H1 (cell line): ENCODE results near the gene BIRC2. TPM values are rescaled to one million over a fixed set of nuclear protein-coding genes. Genes with fewer than 3 reads are reported as not detected.

Experiments used
- CTCF ChIA-PET: fragments of 300-600 bp; sonication (Branson Sonifier 250); formaldehyde crosslinking; loops from one replicate; lab custom pipeline; 2021; ENCODE audit not compliant: partially characterized antibody; lab: Charles Lee
- POLR2A ChIA-PET: fragments of 300-600 bp; sonication (Branson Sonifier 250); formaldehyde crosslinking; loops from one replicate; lab custom pipeline; 2021; ENCODE audit warnings: inconsistent platforms; ENCODE audit not compliant: partially characterized antibody; lab: Charles Lee
- DNase-seq, 2 experiments: peaks; one replicate each; pipeline versions ENCODE4 v3.0.0 to v3.0.0-alpha.2; 2010 to 2022; ENCODE audit warnings: low spot score in 2 of 2, low read depth in 1 of 2, mixed read lengths in 1 of 2
- FAIRE-seq: peaks from 2 replicates; lab custom pipeline; 2011; peaks lifted over from hg19 to GRCh38; lab: Jason Lieb, UNC
- H2AFZ ChIP-seq: 2 replicates; pipeline ENCODE4 v1.8.1; 2012; ENCODE audit warnings: low read length, inconsistent platforms
- H2AK5ac ChIP-seq: 2 replicates; pipeline ENCODE4 v1.6.1; 2013; ENCODE audit warnings: low read depth, low read length
- H2BK120ac ChIP-seq: replicated peaks from 2 replicates; pipeline ENCODE3; 2013; ENCODE audit warnings: low read depth, low read length, inconsistent platforms
- H2BK12ac ChIP-seq: 2 replicates; pipeline ENCODE4 v1.6.1; 2013; ENCODE audit warnings: low read depth, low read length
- H2BK15ac ChIP-seq: 2 replicates; pipeline ENCODE4 v1.6.1; 2013; ENCODE audit warnings: low read length
- H2BK20ac ChIP-seq: 2 replicates; pipeline ENCODE4 v1.6.1; 2013; ENCODE audit warnings: low read length
- H2BK5ac ChIP-seq: 2 replicates; pipeline ENCODE4 v1.6.1; 2013; ENCODE audit warnings: low read depth, low read length
- H3K14ac ChIP-seq: 2 replicates; pipeline ENCODE4 v1.6.1; 2013; ENCODE audit warnings: inconsistent platforms; ENCODE audit not compliant: insufficient read length
- H3K18ac ChIP-seq: 2 replicates; pipeline ENCODE4 v1.6.1; 2013; ENCODE audit warnings: low read length; ENCODE audit errors: extremely low read depth
- H3K23ac ChIP-seq: 2 replicates; pipeline ENCODE4 v1.6.1; 2013; ENCODE audit warnings: inconsistent platforms; ENCODE audit not compliant: insufficient read length
- H3K23me2 ChIP-seq: 2 replicates; pipeline ENCODE4 v1.6.1; 2013; ENCODE audit warnings: low read depth, low read length
- H3K27ac ChIP-seq: 2 replicates; pipeline ENCODE4 v1.6.1; 2011; ENCODE audit warnings: low read depth, low read length, inconsistent platforms
- H3K27me3 ChIP-seq, 4 experiments: replicated peaks in 1 of 4; 1 replicate in 1 of 4; 2 replicates in 3 of 4; pipeline versions ENCODE4 v1.6.1 to v1.8.1; 2011 to 2013; ENCODE audit warnings: low read length in 3 of 4, mild to moderate bottlenecking in 3 of 4, inconsistent platforms in 2 of 4, mixed read lengths in 2 of 4, moderate library complexity in 1 of 4; ENCODE audit not compliant: control insufficient read depth in 3 of 4, insufficient read depth in 3 of 4; ENCODE audit errors: extremely low read depth in 1 of 4
- H3K36me3 ChIP-seq, 4 experiments: 2 replicates each; pipeline versions ENCODE4 v1.6.1 to v1.8.1; 2011 to 2013; ENCODE audit warnings: mild to moderate bottlenecking in 4 of 4, low read length in 3 of 4, moderate library complexity in 2 of 4, control low read depth in 1 of 4, inconsistent platforms in 1 of 4; ENCODE audit not compliant: insufficient read depth in 4 of 4, control insufficient read depth in 2 of 4
- H3K4ac ChIP-seq: replicated peaks from 2 replicates; pipeline ENCODE3; 2013; ENCODE audit warnings: low read length, low read depth, mixed read lengths, inconsistent platforms; ENCODE audit not compliant: insufficient read length
- H3K4me1 ChIP-seq, 4 experiments: replicated peaks in 1 of 4; 1 replicate in 1 of 4; 2 replicates in 3 of 4; pipeline versions ENCODE4 v1.6.1 to v1.8.1; 2011 to 2013; ENCODE audit warnings: low read length in 3 of 4, inconsistent platforms in 2 of 4, mixed read lengths in 1 of 4; ENCODE audit not compliant: insufficient read depth in 4 of 4, control insufficient read depth in 3 of 4
- H3K4me2 ChIP-seq, 2 experiments: 2 replicates each; pipeline versions ENCODE4 v1.6.1 to v1.8.1; 2011 to 2013; ENCODE audit warnings: low read depth in 2 of 2, low read length in 2 of 2, control low read depth in 1 of 2, inconsistent platforms in 1 of 2, mild to moderate bottlenecking in 1 of 2; ENCODE audit not compliant: insufficient read depth in 1 of 2
- H3K4me3 ChIP-seq, 4 experiments: fragments of 200-600, 300-600 bp in 1 of 4; sonication (generic), shearing (Covaris generic), sonication (Bioruptor Twin) in 1 of 4; 2 replicates each; pipeline versions ENCODE4 v1.5.1 to v1.8.1; 2011 to 2016; ENCODE audit warnings: low read length in 4 of 4, low read depth in 3 of 4, control low read depth in 2 of 4, inconsistent platforms in 2 of 4, mild to moderate bottlenecking in 2 of 4, mixed read lengths in 1 of 4, moderate library complexity in 1 of 4; ENCODE audit not compliant: insufficient read depth in 2 of 4; ENCODE audit errors: extremely low read depth in 1 of 4
- H3K56ac ChIP-seq: replicated peaks from 2 replicates; pipeline ENCODE3; 2013; ENCODE audit warnings: low read depth, mild to moderate bottlenecking, mixed read lengths, low read length, inconsistent platforms; ENCODE audit not compliant: insufficient read length
- H3K79me1 ChIP-seq: 2 replicates; pipeline ENCODE4 v1.6.1; 2013; ENCODE audit warnings: low read depth, low read length, control low read depth
- H3K79me2 ChIP-seq, 2 experiments: 2 replicates each; pipeline versions ENCODE4 v1.6.1 to v1.8.1; 2012 to 2013; ENCODE audit warnings: low read length in 2 of 2, mild to moderate bottlenecking in 2 of 2, inconsistent platforms in 1 of 2; ENCODE audit not compliant: insufficient read depth in 2 of 2, control insufficient read depth in 1 of 2
- H3K9ac ChIP-seq, 4 experiments: replicated peaks in 1 of 4; 1 replicate in 1 of 4; 2 replicates in 3 of 4; pipeline versions ENCODE4 v1.6.1 to v1.8.1; 2011 to 2013; ENCODE audit warnings: low read depth in 3 of 4, low read length in 3 of 4, control low read depth in 2 of 4, mild to moderate bottlenecking in 2 of 4, moderate library complexity in 2 of 4, inconsistent platforms in 1 of 4; ENCODE audit errors: extremely low read depth in 1 of 4
- H3K9me3 ChIP-seq, 2 experiments: 2 replicates each; pipeline versions ENCODE4 v1.6.1 to v1.8.1; 2012 to 2013; ENCODE audit warnings: mild to moderate bottlenecking in 2 of 2, moderate library complexity in 2 of 2, control low read depth in 1 of 2, inconsistent platforms in 1 of 2, low read depth in 1 of 2, low read length in 1 of 2, mixed read lengths in 1 of 2; ENCODE audit not compliant: insufficient read depth in 2 of 2
- H4K20me1 ChIP-seq, 2 experiments: replicated peaks in 1 of 2; 2 replicates each; pipeline versions ENCODE3 to v1.8.1; 2011 to 2013; ENCODE audit warnings: inconsistent platforms in 2 of 2, low read length in 2 of 2, mild to moderate bottlenecking in 1 of 2; ENCODE audit not compliant: insufficient read depth in 2 of 2, control insufficient read depth in 1 of 2
- H4K5ac ChIP-seq: 2 replicates; pipeline ENCODE4 v1.6.1; 2013; ENCODE audit warnings: low read length, low read depth, mixed read lengths, inconsistent platforms; ENCODE audit not compliant: insufficient read length
- H4K8ac ChIP-seq: 2 replicates; pipeline ENCODE4 v1.8.0; 2013; ENCODE audit warnings: mild to moderate bottlenecking, moderate library complexity, low read length, inconsistent platforms; ENCODE audit not compliant: insufficient read depth; ENCODE audit errors: extremely low read depth
- H4K91ac ChIP-seq: replicated peaks from 2 replicates; pipeline ENCODE3; 2013; ENCODE audit warnings: low read length, mixed read lengths, inconsistent platforms; ENCODE audit not compliant: insufficient read length
- WGBS, 2 experiments: shearing (Covaris generic) in 1 of 2; methylation state at CpG; one replicate each; pipeline versions ENCODE4 v1.1.6 to v1.1.7; 2013 to 2015; ENCODE audit warnings: low lambda C conversion rate in 2 of 2, mixed read lengths in 2 of 2, inconsistent platforms in 1 of 2, low coverage in 1 of 2, missing lambda C conversion rate in 1 of 2; ENCODE audit not compliant: insufficient replicate concordance in 2 of 2, insufficient coverage in 1 of 2, insufficient read length in 1 of 2; ENCODE audit errors: extremely low coverage in 1 of 2, missing lambda C conversion rate in 1 of 2; 5-methylcytosine and 5-hydroxymethylcytosine counted together
- polyA plus RNA-seq, 7 experiments: library from polyadenylated mRNA; depleted of rRNA in 3 of 7; stranded (reverse) in 5 of 7; unstranded in 2 of 7; fragments of >200 nt in 5 of 7; fragments of 200-250 nt in 2 of 7; gene quantifications; 1 replicate in 5 of 7; 2 replicates in 1 of 7; 4 replicates in 1 of 7; pipeline versions ENCODE4 v1.2.1 to v1.2.3, GENCODE V29; 2011 to 2013; ENCODE audit warnings: missing spikeins in 2 of 7, mixed read lengths in 2 of 7
- total RNA-seq: library from RNA; stranded (reverse); fragmentation: NEBNext Ultra II Directional; extraction: Animal tissue kit (Norgen Biotek cat#: 25700); gene quantifications from 2 replicates; pipeline ENCODE4 v1.2.1, GENCODE V29; 2021

BIRC2 gene
- total and polyA plus RNA-seq, 2 of the 8 experiments (the other 6 are each of a cell fraction or from before 2014, with no cell fraction given) = 18.4 to 24.7 TPM

DNA sequence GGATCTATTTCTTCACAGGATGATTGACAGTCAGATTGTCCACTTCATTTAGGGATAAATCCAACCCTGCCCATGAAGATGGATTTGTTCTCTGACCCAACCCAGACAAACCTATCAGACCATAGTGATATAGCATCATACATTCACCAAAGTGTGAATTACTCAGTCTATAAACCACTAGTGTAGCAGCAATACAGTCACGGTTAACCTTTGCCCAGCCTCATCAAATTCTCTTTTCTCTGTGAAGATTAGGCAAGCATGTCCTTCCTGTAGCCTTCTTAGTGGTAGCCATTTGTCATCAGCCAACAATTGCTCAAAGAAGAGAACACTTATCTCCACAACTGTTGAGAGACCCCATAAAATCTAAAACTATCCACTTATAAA, 14.4 kb upstream of the BIRC2 start:
- H4K8ac ChIP-seq = no peak overlapping the region
- no peaks in the 10 kb centered on the region for H3K27me3 ChIP-seq
- no peak overlapping the region for H3K14ac ChIP-seq
- no peak overlapping the region for H2BK5ac ChIP-seq
- H4K20me1 ChIP-seq = no peaks in the 10 kb centered on the region
- H2AFZ ChIP-seq = 0 out of 2 replicates have a peak overlapping the region, but pooled peaks have one; percentile 43
- no peak overlapping the region for H3K27ac ChIP-seq
- ChIA-PET CTCF (interaction anchor here (1.2 kb wide), 1 partner anchor 9 kb away, joined by 7 read pairs; no protein-coding TSS in a partner anchor), POLR2A (interaction anchor here (1.0 kb wide), 1 partner anchor 17 kb away, joined by 3 read pairs; no protein-coding TSS in a partner anchor)
- H3K4me1 ChIP-seq = no peaks in the 10 kb centered on the region
- H3K79me1 ChIP-seq = no peaks in the 10 kb centered on the region
- H3K4me2 ChIP-seq = no peak overlapping the region
- H3K23ac ChIP-seq = no peak overlapping the region
- H2BK120ac ChIP-seq = no peak overlapping the region
- no peaks in the 10 kb centered on the region for H3K36me3 ChIP-seq
- H2BK15ac ChIP-seq = no peak overlapping the region
- no peak overlapping the region for H4K91ac ChIP-seq
- H3K23me2 ChIP-seq = no peaks in the 10 kb centered on the region
- H3K79me2 ChIP-seq = no peaks in the 10 kb centered on the region
- H3K9ac ChIP-seq = no peak overlapping the region
- no peak for DNase-seq
- H3K4ac ChIP-seq = no peak overlapping the region
- no peak overlapping the region for H2BK12ac ChIP-seq
- FAIRE-seq = no peak
- H2BK20ac ChIP-seq = no peak overlapping the region
- H3K4me3 ChIP-seq = no peak overlapping the region
- H2AK5ac ChIP-seq = no peak overlapping the region
- no peak overlapping the region for H4K5ac ChIP-seq
- no peak overlapping the region for H3K56ac ChIP-seq
- WGBS, 2 experiments = 97% methylated on average over 1 of the region's 1 CpG; no CpG with 5 or more reads in 1 of the 2 experiments
- no peaks in the 10 kb centered on the region for H3K9me3 ChIP-seq
- no peak overlapping the region for H3K18ac ChIP-seq
